DOHH2 (cell line): Measurements from ENCODE around the gene PATL2.

ENCODE experiments used
- CTCF ChIP-seq: fragments of 200-600 bp; sonication (generic); IDR thresholded peaks from one replicate; pipeline ENCODE4 v1.5.1; 2014; ENCODE audit warnings: antibody characterized with exemption, mild to moderate bottlenecking, low read depth, low read length; ENCODE audit not compliant: poor library complexity, severe bottlenecking
- EZH2phosphoT487 ChIP-seq: fragments of 200-600 bp; sonication (generic); IDR thresholded peaks from 2 replicates; pipeline ENCODE4 v1.6.1; 2017; ENCODE audit warnings: borderline replicate concordance, mild to moderate bottlenecking, antibody characterized with exemption, low read length, moderate library complexity, mixed read lengths

GRCh38 chr15:44659056-44659455 is 52.1 kb downstream of the PATL2 start:
- no peak for TF ChIP-seq CTCF
- TF ChIP-seq EZH2phosphoT487 = no peak
